Natural killer cell (primary cell): ENCODE results near the gene NRXN3. TPM values are rescaled to one million over a fixed set of nuclear protein-coding genes. Genes with fewer than 3 reads are reported as not detected.

Experiments
- ATAC-seq, 3 donors: fragments of 150-1000 bp in 2 of 3; fragments of 200-7000 bp in 1 of 3; cut with Tn5 transposase; 1 replicate in 1 of 3; 2 replicates in 2 of 3; pipeline ENCODE4 v1.10.0; 2021; ENCODE audit warnings: mild to moderate bottlenecking in 2 of 3, moderate library complexity in 2 of 3
- DNase-seq, 2 donors: peaks; one replicate each; pipeline versions ENCODE4 v3.0.0 to v3.0.0-alpha.2; 2013 to 2021; ENCODE audit warnings: mixed read lengths in 1 of 2
- H3K27ac ChIP-seq: one replicate; pipeline ENCODE4 v1.5.1; 2013; ENCODE audit warnings: mild to moderate bottlenecking, low read length
- H3K27me3 ChIP-seq: one replicate; pipeline ENCODE4 v1.6.1; 2013; ENCODE audit warnings: low read length; ENCODE audit not compliant: control insufficient read depth, insufficient read depth
- H3K36me3 ChIP-seq: one replicate; pipeline ENCODE4 v1.6.1; 2013; ENCODE audit warnings: low read length; ENCODE audit not compliant: control insufficient read depth, insufficient read depth
- H3K4me1 ChIP-seq: one replicate; pipeline ENCODE4 v1.6.1; 2013; ENCODE audit warnings: low read length; ENCODE audit not compliant: control insufficient read depth, insufficient read depth
- H3K4me3 ChIP-seq: one replicate; pipeline ENCODE4 v1.5.1; 2013; ENCODE audit warnings: low read length
- H3K9me3 ChIP-seq: one replicate; pipeline ENCODE4 v1.6.1; 2013; ENCODE audit warnings: low read length; ENCODE audit not compliant: control insufficient read depth, insufficient read depth
- H3K27ac Mint-ChIP-seq, 2 donors: one replicate each; pipeline ENCODE4 v1.8.0; 2022; ENCODE audit warnings: mild to moderate bottlenecking in 2 of 2, mixed read lengths in 2 of 2, moderate library complexity in 1 of 2
- H3K27me3 Mint-ChIP-seq, 2 donors: one replicate each; pipeline ENCODE4 v1.8.0; 2022; ENCODE audit warnings: low read depth in 2 of 2, mixed read lengths in 2 of 2
- H3K36me3 Mint-ChIP-seq: one replicate; pipeline ENCODE4 v1.8.0; 2022; ENCODE audit warnings: mixed read lengths
- H3K4me1 Mint-ChIP-seq, 2 donors: one replicate each; pipeline ENCODE4 v1.8.0; 2022; ENCODE audit warnings: mixed read lengths in 2 of 2
- H3K4me3 Mint-ChIP-seq: one replicate; pipeline ENCODE4 v1.8.0; 2022; ENCODE audit warnings: mild to moderate bottlenecking, moderate library complexity, mixed read lengths
- H3K9me3 Mint-ChIP-seq, 2 donors: one replicate each; pipeline ENCODE4 v1.8.0; 2022; ENCODE audit warnings: mixed read lengths in 2 of 2
- WGBS: methylation state at CpG from one replicate; pipeline ENCODE4 v1.1.7; 2013; ENCODE audit warnings: missing lambda C conversion rate; ENCODE audit not compliant: insufficient coverage; 5-methylcytosine and 5-hydroxymethylcytosine counted together
- intact Hi-C: fragments of 100-400 bp; cut with micrococcal nuclease; formaldehyde crosslinking; loops from one replicate; pipeline ENCODE4 v1.14.2; 2022
- total RNA-seq, 4 donors: library from RNA; stranded (reverse); fragments of 120-200 nt in 1 of 4; gene quantifications; one replicate each; pipeline versions ENCODE4 v1.2.3 to v1.2.4, GENCODE V29; 2013 to 2022
- TF ChIP-seq, protein P1 (sequence below): fragments of 200-600 bp; IDR thresholded peaks from one replicate; pipeline ENCODE4 v1.8.0; 2022; ENCODE audit warnings: antibody characterized with exemption

Gene NRXN3
- total RNA-seq, 3 donors from 2014 or later (not counting 1 experiment from before 2014, with no cell fraction given): not detected

DNA sequence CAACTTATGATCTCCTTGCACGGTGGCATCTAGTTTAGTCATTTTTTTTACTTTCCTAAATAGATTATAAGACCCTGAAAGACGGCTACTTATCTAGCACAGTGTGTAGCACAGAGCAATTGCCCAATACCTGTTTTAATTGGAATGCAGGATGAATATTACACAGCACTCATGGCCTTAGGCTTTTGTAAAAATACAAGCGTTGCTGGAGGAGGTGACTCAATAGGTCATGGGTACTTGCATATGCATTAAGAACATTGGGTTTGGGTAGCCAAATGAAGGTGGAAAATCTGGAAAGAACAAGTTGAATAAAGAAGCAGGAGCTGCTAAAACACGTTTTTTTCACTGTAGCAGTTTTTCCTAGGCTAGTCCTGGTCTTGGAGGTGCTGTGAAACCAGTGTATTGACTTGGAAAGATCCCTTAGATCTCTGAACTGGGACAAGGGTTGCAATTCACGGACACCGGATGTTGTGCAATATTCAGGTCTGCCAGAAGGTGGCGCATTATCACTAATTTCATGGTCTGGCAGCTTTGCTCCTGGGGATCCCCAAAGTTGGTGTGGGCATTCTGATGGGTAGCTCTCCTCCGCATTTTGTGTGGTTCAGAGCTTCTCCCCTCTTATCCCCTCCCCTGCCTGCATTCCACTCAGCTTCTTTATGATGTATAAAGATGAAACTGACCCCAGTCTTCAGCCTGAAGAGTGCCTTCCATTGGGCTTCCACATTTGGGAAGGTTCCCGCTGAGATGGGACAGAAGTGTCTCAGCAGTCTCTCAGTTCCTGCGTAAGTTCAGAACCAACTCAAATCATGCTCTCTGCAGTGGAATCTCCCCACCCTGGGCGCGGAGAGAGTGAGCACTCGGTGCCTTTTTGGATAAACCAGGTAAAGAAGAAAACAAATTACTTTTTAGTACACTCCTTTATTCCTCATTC lies 278.3 kb downstream of the NRXN3 start:
- no peak overlapping the region for H3K27ac ChIP-seq
- no peak overlapping the region for H3K4me3 Mint-ChIP-seq
- no peaks in the 10 kb centered on the region for H3K36me3 ChIP-seq
- TF ChIP-seq, protein P1, sequence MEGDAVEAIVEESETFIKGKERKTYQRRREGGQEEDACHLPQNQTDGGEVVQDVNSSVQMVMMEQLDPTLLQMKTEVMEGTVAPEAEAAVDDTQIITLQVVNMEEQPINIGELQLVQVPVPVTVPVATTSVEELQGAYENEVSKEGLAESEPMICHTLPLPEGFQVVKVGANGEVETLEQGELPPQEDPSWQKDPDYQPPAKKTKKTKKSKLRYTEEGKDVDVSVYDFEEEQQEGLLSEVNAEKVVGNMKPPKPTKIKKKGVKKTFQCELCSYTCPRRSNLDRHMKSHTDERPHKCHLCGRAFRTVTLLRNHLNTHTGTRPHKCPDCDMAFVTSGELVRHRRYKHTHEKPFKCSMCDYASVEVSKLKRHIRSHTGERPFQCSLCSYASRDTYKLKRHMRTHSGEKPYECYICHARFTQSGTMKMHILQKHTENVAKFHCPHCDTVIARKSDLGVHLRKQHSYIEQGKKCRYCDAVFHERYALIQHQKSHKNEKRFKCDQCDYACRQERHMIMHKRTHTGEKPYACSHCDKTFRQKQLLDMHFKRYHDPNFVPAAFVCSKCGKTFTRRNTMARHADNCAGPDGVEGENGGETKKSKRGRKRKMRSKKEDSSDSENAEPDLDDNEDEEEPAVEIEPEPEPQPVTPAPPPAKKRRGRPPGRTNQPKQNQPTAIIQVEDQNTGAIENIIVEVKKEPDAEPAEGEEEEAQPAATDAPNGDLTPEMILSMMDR: peak; percentile 39
- DNase-seq: peak in 1 of 2 donors; percentile 23
- intact Hi-C loops: no loop called here
- H3K9me3 Mint-ChIP-seq: no peaks in the 10 kb centered on the region
- no peaks in the 10 kb centered on the region for H3K36me3 Mint-ChIP-seq
- H3K4me3 ChIP-seq: no peak overlapping the region
- ATAC-seq: peak in 1 of 3 donors; percentile 46
- 45% methylated on average over 13 of the region's 13 CpGs for WGBS
- no peak overlapping the region for H3K27ac Mint-ChIP-seq
- no peaks in the 10 kb centered on the region for H3K27me3 ChIP-seq
- no peaks in the 10 kb centered on the region for H3K4me1 ChIP-seq
- H3K9me3 ChIP-seq: no peaks in the 10 kb centered on the region
- no peaks in the 10 kb centered on the region for H3K4me1 Mint-ChIP-seq
- no peaks in the 10 kb centered on the region for H3K27me3 Mint-ChIP-seq

DNA sequence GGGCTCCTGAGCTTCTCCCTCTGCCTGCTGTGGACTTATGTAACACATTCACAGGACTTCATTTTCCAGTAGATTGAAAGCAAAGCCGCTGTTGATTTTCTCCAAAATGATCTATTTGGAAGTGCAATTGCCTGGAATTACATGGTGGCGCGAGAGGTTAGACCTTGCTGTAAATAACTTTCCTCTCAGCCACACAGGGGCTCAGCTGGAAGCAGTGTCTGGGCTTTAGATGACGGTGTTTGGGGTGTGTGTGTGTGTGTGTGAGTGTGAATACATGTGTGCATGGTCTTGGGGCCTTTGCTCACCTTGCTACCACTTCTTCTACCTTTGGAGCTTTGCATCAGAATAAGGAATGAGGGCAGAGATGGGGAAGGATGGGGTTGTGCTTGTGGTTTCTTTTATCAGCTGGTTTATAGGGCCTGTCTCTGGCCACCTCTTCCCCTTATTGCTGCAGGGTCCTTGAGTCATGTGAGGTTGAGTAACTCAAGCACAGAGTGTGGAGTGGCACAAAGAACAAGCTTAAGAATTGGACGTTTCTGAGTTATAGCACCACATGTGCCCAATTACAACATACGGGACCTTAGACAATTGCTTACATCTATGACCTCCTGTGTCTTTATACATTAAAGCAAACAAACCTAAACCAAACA lies 280.6 kb downstream of the NRXN3 start:
- Histone ChIP-seq H3K9me3 (no peaks in the 10 kb centered on the region), H3K4me1 (no peaks in the 10 kb centered on the region), H3K36me3 (no peaks in the 10 kb centered on the region), H3K27me3 (no peaks in the 10 kb centered on the region), H3K27ac (no peak overlapping the region), H3K4me3 (no peak overlapping the region)
- ATAC-seq: no peak
- intact Hi-C loops: no loop called here
- no peaks in the 10 kb centered on the region for H3K36me3 Mint-ChIP-seq
- no peak overlapping the region for H3K4me3 Mint-ChIP-seq
- 93% methylated on average over 4 of the region's 6 CpGs for WGBS
- H3K27me3 Mint-ChIP-seq: no peaks in the 10 kb centered on the region
- DNase-seq: no peak
- H3K4me1 Mint-ChIP-seq: no peaks in the 10 kb centered on the region
- TF ChIP-seq, protein P1: no peak
- H3K9me3 Mint-ChIP-seq: no peaks in the 10 kb centered on the region
- H3K27ac Mint-ChIP-seq: no peak overlapping the region

DNA sequence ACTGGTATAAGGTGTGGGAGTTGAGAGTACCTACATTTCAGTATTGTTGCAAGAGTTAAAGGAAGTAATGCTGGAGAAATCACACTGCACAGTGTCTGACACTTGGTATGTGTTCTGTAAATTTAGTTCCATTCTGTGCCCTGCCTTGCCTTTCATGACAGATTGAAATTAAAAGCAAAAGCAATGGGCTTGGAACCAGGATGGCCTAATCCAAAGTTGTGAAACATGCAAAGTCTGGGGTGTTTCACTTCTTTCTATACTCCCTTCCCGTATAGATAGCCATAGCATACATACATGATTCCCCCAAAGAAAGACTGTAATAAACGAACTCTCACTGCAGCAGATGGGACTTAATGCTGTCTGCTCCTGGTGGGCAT lies 281.1 kb downstream of the NRXN3 start:
- no peaks in the 10 kb centered on the region for H3K4me1 ChIP-seq
- intact Hi-C loops: no loop called here
- Mint-ChIP-seq H3K27ac (no peak overlapping the region), H3K9me3 (no peaks in the 10 kb centered on the region), H3K27me3 (no peaks in the 10 kb centered on the region), H3K4me1 (no peaks in the 10 kb centered on the region), H3K36me3 (no peaks in the 10 kb centered on the region), H3K4me3 (no peak overlapping the region)
- no peak overlapping the region for H3K4me3 ChIP-seq
- no peaks in the 10 kb centered on the region for H3K9me3 ChIP-seq
- no peak overlapping the region for H3K27ac ChIP-seq
- TF ChIP-seq, protein P1: no peak
- no peak for DNase-seq
- no peaks in the 10 kb centered on the region for H3K27me3 ChIP-seq
- 60% methylated on average over 2 of the region's 2 CpGs for WGBS
- ATAC-seq: no peak
- no peaks in the 10 kb centered on the region for H3K36me3 ChIP-seq
